Measurements from ENCODE around the gene ROPN1L. TPM values are rescaled to one million over a fixed set of nuclear protein-coding genes. Genes with fewer than 3 reads are reported as not detected.
A peak's percentile ranks its signal among the peaks of the same experiment; 100 is the strongest.

ROPN1L gene
- total RNA-seq, 3 donors from 2014 or later (not counting 1 experiment from before 2014, with no cell fraction given), result 1.2 to 5.2 (median 4.3) TPM

- no peaks in the 10 kb centered on the region for H3K9me3 ChIP-seq (ENCODE audit: control insufficient read depth, insufficient read depth, low read length)
- H3K27me3 ChIP-seq (ENCODE audit: control insufficient read depth, insufficient read depth, low read length), result no peaks in the 10 kb centered on the region
Observed at GRCh38 chr5:10432059-10433008, 9.3 kb upstream of the ROPN1L start.

GRCh38 chr5:10434392-10434791 is 7.3 kb upstream of the ROPN1L start:
- Histone ChIP-seq H3K4me1 (ENCODE audit: control insufficient read depth, insufficient read depth, low read length) (no peaks in the 10 kb centered on the region), H3K27me3 (ENCODE audit: control insufficient read depth, insufficient read depth, low read length) (no peaks in the 10 kb centered on the region), H3K36me3 (ENCODE audit: control insufficient read depth, insufficient read depth, low read length) (peaks cover 44% of the 10 kb centered on the region), H3K9me3 (ENCODE audit: control insufficient read depth, insufficient read depth, low read length) (no peaks in the 10 kb centered on the region), H3K27ac (ENCODE audit: low read length) (no peak overlapping the region), H3K4me3 (ENCODE audit: low read length) (no peak overlapping the region)
- WGBS (ENCODE audit: insufficient coverage), result 44% methylated on average over 3 of the region's 5 CpGs
- no peak for TF ChIP-seq CTCF (IDR thresholded peaks at IDR 0.05)
- H3K27me3 Mint-ChIP-seq (ENCODE audit: low read depth in 2 of 2), result no peaks in the 10 kb centered on the region
- no peak for DNase-seq
- no peaks in the 10 kb centered on the region for H3K9me3 Mint-ChIP-seq
- ATAC-seq, result no peak
- intact Hi-C loops (cut with micrococcal nuclease), result no loop called here
- no peak overlapping the region for H3K27ac Mint-ChIP-seq
- no peak overlapping the region for H3K4me3 Mint-ChIP-seq
- H3K4me1 Mint-ChIP-seq, result peaks cover 0 to 9% of the 10 kb centered on the region in 2 donors
- H3K36me3 Mint-ChIP-seq, result peaks cover 16% of the 10 kb centered on the region

More at GRCh38 chr5:10432059-10433008, 9.3 kb upstream of the ROPN1L start:
- intact Hi-C loops (cut with micrococcal nuclease), result no loop called here
- no peak for TF ChIP-seq CTCF (IDR thresholded peaks at IDR 0.05)
- WGBS (ENCODE audit: insufficient coverage), result 96% methylated on average over 7 of the region's 8 CpGs
- H3K27ac ChIP-seq (ENCODE audit: low read length), result no peak overlapping the region
- no peaks in the 10 kb centered on the region for H3K9me3 Mint-ChIP-seq
- H3K27me3 Mint-ChIP-seq (ENCODE audit: low read depth in 2 of 2), result no peaks in the 10 kb centered on the region
- peak overlapping the region; percentile 1 to 45 for H3K27ac Mint-ChIP-seq
- no peak overlapping the region for H3K4me3 Mint-ChIP-seq
- DNase-seq (no peak), ATAC-seq (no peak)
- no peaks in the 10 kb centered on the region for H3K4me1 ChIP-seq (ENCODE audit: control insufficient read depth, insufficient read depth, low read length)
- peaks cover 20% of the 10 kb centered on the region for H3K36me3 Mint-ChIP-seq
- peaks cover 4 to 9% of the 10 kb centered on the region in 2 donors for H3K4me1 Mint-ChIP-seq
- peaks cover 52% of the 10 kb centered on the region for H3K36me3 ChIP-seq (ENCODE audit: control insufficient read depth, insufficient read depth, low read length)
- H3K4me3 ChIP-seq (ENCODE audit: low read length), result no peak overlapping the region

- Mint-ChIP-seq H3K4me1 (peaks cover 18 to 19% of the 10 kb centered on the region in 2 donors), H3K36me3 (peaks cover 6% of the 10 kb centered on the region), H3K27ac (no peak overlapping the region), H3K4me3 (no peak overlapping the region), H3K27me3 (ENCODE audit: low read depth in 2 of 2) (no peaks in the 10 kb centered on the region), H3K9me3 (no peaks in the 10 kb centered on the region)
- Histone ChIP-seq H3K9me3 (ENCODE audit: control insufficient read depth, insufficient read depth, low read length) (no peaks in the 10 kb centered on the region), H3K4me3 (ENCODE audit: low read length) (no peak overlapping the region), H3K27me3 (ENCODE audit: control insufficient read depth, insufficient read depth, low read length) (no peaks in the 10 kb centered on the region), H3K36me3 (ENCODE audit: control insufficient read depth, insufficient read depth, low read length) (peaks cover 16% of the 10 kb centered on the region), H3K4me1 (ENCODE audit: control insufficient read depth, insufficient read depth, low read length) (peaks cover 16% of the 10 kb centered on the region), H3K27ac (ENCODE audit: low read length) (no peak overlapping the region)
- intact Hi-C loops (cut with micrococcal nuclease), result no loop called here
- TF ChIP-seq CTCF (IDR thresholded peaks at IDR 0.05), result no peak
- DNase-seq (no peak), ATAC-seq (no peak)
- WGBS (ENCODE audit: insufficient coverage), result 93% methylated on average over 3 of the region's 4 CpGs
Observed at GRCh38 chr5:10438301-10438700, 3.4 kb upstream of the ROPN1L start.

Data from natural killer cell (primary cell).